Testis (tissue), 3 donors: ENCODE results near the gene NR1H4. TPM values are rescaled to one million over a fixed set of nuclear protein-coding genes. Genes with fewer than 3 reads are reported as not detected.

Source experiments
- DNase-seq: peaks from one replicate; pipeline ENCODE4 v3.0.0-alpha.2; 2019
- H3K27ac ChIP-seq, 2 donors: fragments of 200-600 bp; sonication (generic); one replicate each; pipeline ENCODE4 v1.5.1; 2019
- H3K27me3 ChIP-seq: fragments of 200-600 bp; sonication (generic); one replicate; pipeline ENCODE4 v1.5.1; 2019
- H3K36me3 ChIP-seq: fragments of 200-600 bp; sonication (generic); one replicate; pipeline ENCODE4 v1.5.1; 2017; ENCODE audit warnings: low read depth; ENCODE audit errors: missing control alignments
- H3K4me1 ChIP-seq: fragments of 200-600 bp; sonication (generic); one replicate; pipeline ENCODE4 v1.5.1; 2019
- H3K4me3 ChIP-seq, 2 donors: fragments of 200-600 bp; sonication (generic); one replicate each; pipeline ENCODE4 v1.5.1; 2017 to 2019
- H3K9me3 ChIP-seq: fragments of 200-600 bp; sonication (generic); one replicate; pipeline ENCODE4 v1.5.1; 2017
- CTCF ChIP-seq, 3 experiments: fragments of 450-650 bp in 2 of 3; fragments of 200-600 bp in 1 of 3; sonication (generic) in 1 of 3; IDR thresholded peaks; one replicate each; pipeline ENCODE4 v1.5.1; 2016 to 2019; ENCODE audit warnings: antibody characterized with exemption in 3 of 3, mild to moderate bottlenecking in 2 of 3, moderate library complexity in 1 of 3
- POLR2A ChIP-seq: fragments of 450-650 bp; IDR thresholded peaks from one replicate; pipeline ENCODE4 v1.6.1; 2017; ENCODE audit warnings: antibody characterized with exemption, mild to moderate bottlenecking, moderate library complexity
- WGBS, 2 donors: methylation state at CpG; one replicate each; pipeline ENCODE4 v1.1.5; 2018; 5-methylcytosine and 5-hydroxymethylcytosine counted together
- intact Hi-C: fragments of 100-400 bp; cut with DNase I; formaldehyde crosslinking; loops from one replicate; pipeline ENCODE4 v1.15.1; 2023; ENCODE audit warnings: low total_unique reads
- polyA plus RNA-seq: library from polyadenylated mRNA; stranded (reverse); fragments of 350-450 nt; fragmentation: Illumina TruSeq; extraction: RNeasy Lipid Tissue Mini Kit (QIAGEN cat#74804); gene quantifications from one replicate; pipeline ENCODE4 v1.2.3, GENCODE V29; 2014; ENCODE audit warnings: low read depth, low replicate concordance; ENCODE audit not compliant: insufficient read depth
- total RNA-seq, 2 donors: library from RNA; depleted of rRNA; stranded (reverse); fragments of >200 nt; gene quantifications; one replicate each; pipeline ENCODE4 v1.2.3, GENCODE V29; 2016

The NR1H4 gene
- total and polyA plus RNA-seq, 3 donors from 2014 or later = 0.43 to 1.3 (median 0.66) TPM

GRCh38 chr12:100521958-100522357, 48.3 kb downstream of the NR1H4 start:
- 85 to 95% methylated on average over 1 of the region's 1 CpG for WGBS, 2 donors
- intact Hi-C loops = no loop called here
- Histone ChIP-seq H3K9me3 (no peaks in the 10 kb centered on the region), H3K36me3 (no peaks in the 10 kb centered on the region), H3K4me1 (no peaks in the 10 kb centered on the region), H3K4me3 (no peak overlapping the region), H3K27ac (no peak overlapping the region), H3K27me3 (no peaks in the 10 kb centered on the region)
- DNase-seq = no peak
- TF ChIP-seq POLR2A (no peak), CTCF (IDR thresholded peaks at IDR 0.05) (no peak)

GRCh38 chr12:100528034-100528433, 54.4 kb downstream of the NR1H4 start:
- Histone ChIP-seq H3K4me1 (no peaks in the 10 kb centered on the region), H3K27me3 (no peaks in the 10 kb centered on the region), H3K27ac (no peak overlapping the region), H3K4me3 (no peak overlapping the region), H3K9me3 (no peaks in the 10 kb centered on the region), H3K36me3 (no peaks in the 10 kb centered on the region)
- intact Hi-C loops = no loop called here
- no peak for DNase-seq
- 78 to 81% methylated on average over 3 of the region's 3 CpGs for WGBS, 2 donors
- no peak for TF ChIP-seq POLR2A
- no peak for TF ChIP-seq CTCF (IDR thresholded peaks at IDR 0.05)

- Histone ChIP-seq H3K27ac (no peak overlapping the region), H3K4me3 (no peak overlapping the region), H3K27me3 (no peaks in the 10 kb centered on the region), H3K36me3 (no peaks in the 10 kb centered on the region), H3K9me3 (no peaks in the 10 kb centered on the region), H3K4me1 (no peaks in the 10 kb centered on the region)
- intact Hi-C loops = no loop called here
- TF ChIP-seq POLR2A (no peak), CTCF (IDR thresholded peaks at IDR 0.05) (no peak)
- 74 to 84% methylated on average over 1 of the region's 1 CpG for WGBS, 2 donors
- DNase-seq = no peak
These were observed 54.9 kb downstream of the NR1H4 start for GRCh38 chr12:100528471-100529127.

- Histone ChIP-seq H3K4me1 (no peaks in the 10 kb centered on the region), H3K4me3 (no peak overlapping the region), H3K36me3 (no peaks in the 10 kb centered on the region), H3K27ac (no peak overlapping the region), H3K27me3 (no peaks in the 10 kb centered on the region), H3K9me3 (no peaks in the 10 kb centered on the region)
- WGBS, 2 donors = 83 to 88% methylated on average over 2 of the region's 2 CpGs
- TF ChIP-seq CTCF (IDR thresholded peaks at IDR 0.05) (no peak), POLR2A (no peak)
- intact Hi-C loops = no loop called here
- no peak for DNase-seq
These were observed 56.2 kb downstream of the NR1H4 start for GRCh38 chr12:100529756-100530350.

- Histone ChIP-seq H3K27ac (no peak overlapping the region), H3K27me3 (no peaks in the 10 kb centered on the region), H3K4me3 (no peak overlapping the region), H3K36me3 (no peaks in the 10 kb centered on the region), H3K9me3 (no peaks in the 10 kb centered on the region), H3K4me1 (no peaks in the 10 kb centered on the region)
- no peak for DNase-seq
- TF ChIP-seq POLR2A (no peak), CTCF (IDR thresholded peaks at IDR 0.05) (no peak)
- intact Hi-C loops = no loop called here
- WGBS, 2 donors = 81 to 84% methylated on average over 3 of the region's 3 CpGs
These were observed 59.7 kb downstream of the NR1H4 start for GRCh38 chr12:100533376-100533775.
